Psoas muscle (tissue), 8 donors: ENCODE results near the gene SPESP1. TPM values are rescaled to one million over a fixed set of nuclear protein-coding genes. Genes with fewer than 3 reads are reported as not detected.

ENCODE experiments used
- ATAC-seq, 4 donors: fragments of 200-7000 bp; cut with Tn5 transposase; one replicate each; pipeline ENCODE4 v1.9.1; 2020; ENCODE audit warnings: moderate library complexity in 3 of 4, mild to moderate bottlenecking in 2 of 4
- DNase-seq, 2 donors: peaks; one replicate each; pipeline ENCODE4 v3.0.0-alpha.2; 2020
- H3K27ac ChIP-seq: fragments of 200-600 bp; one replicate; pipeline ENCODE4 v1.8.0; 2022
- H3K27me3 ChIP-seq, 3 donors: fragments of 200-600 bp in 1 of 3; one replicate each; pipeline versions ENCODE4 v1.6.1 to v1.8.0; 2013 to 2022; ENCODE audit warnings: low read length in 2 of 3, mild to moderate bottlenecking in 2 of 3, moderate library complexity in 1 of 3; ENCODE audit not compliant: insufficient read depth in 3 of 3
- H3K36me3 ChIP-seq, 2 donors: fragments of 200-600 bp in 1 of 2; one replicate each; pipeline versions ENCODE4 v1.6.1 to v1.8.0; 2013 to 2022; ENCODE audit warnings: low read depth in 1 of 2, mild to moderate bottlenecking in 1 of 2, moderate library complexity in 1 of 2; ENCODE audit not compliant: insufficient read depth in 1 of 2
- H3K4me1 ChIP-seq: fragments of 200-600 bp; one replicate; pipeline ENCODE4 v1.8.0; 2022
- H3K4me3 ChIP-seq: fragments of 200-600 bp; one replicate; pipeline ENCODE4 v1.8.0; 2022; ENCODE audit warnings: mild to moderate bottlenecking
- H3K9me3 ChIP-seq: fragments of 200-600 bp; one replicate; pipeline ENCODE4 v1.8.0; 2022
- CTCF ChIP-seq: fragments of 200-600 bp; IDR thresholded peaks from one replicate; pipeline ENCODE4 v1.8.0; 2022; ENCODE audit warnings: antibody characterized with exemption
- WGBS, 3 donors: extraction: QIAGEN DNeasy Blood & Tissue Kit; methylation state at CpG; one replicate each; pipeline versions ENCODE4 v1.1.6 to v1.1.7; 2013; 5-methylcytosine and 5-hydroxymethylcytosine counted together
- intact Hi-C, 2 donors: fragments of 100-400 bp; cut with DNase I; formaldehyde crosslinking; loops; one replicate each; pipeline versions ENCODE4 v1.11.0 to v1.14.2; 2022
- polyA plus RNA-seq, 3 donors: library from polyadenylated mRNA; stranded (reverse); fragments of 200-250 nt; gene quantifications; one replicate each; pipeline ENCODE4 v1.2.3, GENCODE V29; 2013
- total RNA-seq, 4 donors: library from RNA; stranded (reverse); fragmentation: NEBNext Ultra II Directional in 2 of 4; extraction: Animal tissue kit (Norgen Biotek cat#: 25700) in 2 of 4; gene quantifications; one replicate each; pipeline versions ENCODE4 v1.2.1 to v1.2.4, GENCODE V29; 2021 to 2023
- donor health status: healthy with polysubstance abuse.
- donor health status: DM: no; HTN: no; CAD: no; lungs with moderate emphysema.
- donor health status: Bipolar disorder and iron deficiency.
- donor health status: healthy.
- donor health status: DM: yes; HTN: yes; CAD: no.
- donor health status: DM: no; HTN: no; CAD: no.
- donor health status: DM: no; HTN: no; CAD: no.
- donor health status: DM: yes; HTN: yes; CAD: no.

Gene SPESP1
- total and polyA plus RNA-seq, 7 donors, result 0.60 to 3.2 (median 2.4) TPM

- WGBS, 3 donors, result 96 to 97% (median 97%) methylated on average over 2 of the region's 2 CpGs
- no peak for TF ChIP-seq CTCF
- Histone ChIP-seq H3K27me3 (peaks cover 0 to 6% (median 4%) of the 10 kb centered on the region in 3 donors), H3K4me3 (no peak overlapping the region), H3K36me3 (no peaks in the 10 kb centered on the region), H3K4me1 (no peaks in the 10 kb centered on the region), H3K9me3 (no peaks in the 10 kb centered on the region), H3K27ac (no peak overlapping the region)
- ATAC-seq, result no peak
- intact Hi-C loops, result no loop called here
- no peak for DNase-seq
Observed at GRCh38 chr15:68907396-68907923, 22.9 kb upstream of the SPESP1 start.

- H3K9me3 ChIP-seq, result no peaks in the 10 kb centered on the region
- no peak overlapping the region for H3K27ac ChIP-seq
- H3K4me1 ChIP-seq, result no peaks in the 10 kb centered on the region
- no peak for ATAC-seq
- H3K27me3 ChIP-seq, result peaks cover 0 to 4% (median 0%) of the 10 kb centered on the region in 3 donors
- no peak for TF ChIP-seq CTCF
- H3K36me3 ChIP-seq, result no peaks in the 10 kb centered on the region
- no peak for DNase-seq
- no peak overlapping the region for H3K4me3 ChIP-seq
- intact Hi-C loops, result no loop called here
Observed at GRCh38 chr15:68909601-68910100, 20.7 kb upstream of the SPESP1 start.

- intact Hi-C loops, result no loop called here
- Histone ChIP-seq H3K27ac (no peak overlapping the region), H3K4me1 (no peaks in the 10 kb centered on the region), H3K9me3 (no peaks in the 10 kb centered on the region), H3K36me3 (no peaks in the 10 kb centered on the region), H3K4me3 (no peak overlapping the region), H3K27me3 (peaks cover 0 to 4% (median 0%) of the 10 kb centered on the region in 3 donors)
- TF ChIP-seq CTCF, result no peak
- no peak for DNase-seq
- no peak for ATAC-seq
Observed at GRCh38 chr15:68910341-68910740, 20.0 kb upstream of the SPESP1 start.

GRCh38 chr15:68910816-68911215 is 19.5 kb upstream of the SPESP1 start:
- no peaks in the 10 kb centered on the region for H3K4me1 ChIP-seq
- no peak overlapping the region for H3K27ac ChIP-seq
- no peak for ATAC-seq
- 68 to 77% (median 73%) methylated on average over 2 of the region's 2 CpGs for WGBS, 3 donors
- H3K4me3 ChIP-seq, result no peak overlapping the region
- TF ChIP-seq CTCF, result no peak
- DNase-seq, result no peak
- no peaks in the 10 kb centered on the region for H3K36me3 ChIP-seq
- H3K27me3 ChIP-seq, result peaks cover 0 to 4% (median 0%) of the 10 kb centered on the region in 3 donors
- no peaks in the 10 kb centered on the region for H3K9me3 ChIP-seq
- intact Hi-C loops, result no loop called here

GRCh38 chr15:68921926-68922325 is 8.4 kb upstream of the SPESP1 start:
- no peak for ATAC-seq
- 0% methylated on average over 1 of the region's 1 CpG for WGBS, 3 donors
- Histone ChIP-seq H3K27ac (no peak overlapping the region), H3K36me3 (no peaks in the 10 kb centered on the region), H3K9me3 (no peaks in the 10 kb centered on the region), H3K4me3 (no peak overlapping the region), H3K4me1 (no peaks in the 10 kb centered on the region), H3K27me3 (peaks cover 0 to 12% (median 0%) of the 10 kb centered on the region in 3 donors)
- DNase-seq, result no peak
- no peak for TF ChIP-seq CTCF
- intact Hi-C loops, result loop anchor here in 1 of 2 donors (5.0 kb wide), 1 partner anchor 370 kb away; no protein-coding TSS in a partner anchor
